Measurements from ENCODE around the gene OGG1. TPM values are rescaled to one million over a fixed set of nuclear protein-coding genes. Genes with fewer than 3 reads are reported as not detected.
A peak's percentile ranks its signal among the peaks of the same experiment; 100 is the strongest.

The OGG1 gene
- total and polyA plus RNA-seq, 9 of the 15 experiments (the other 6 are each of a cell fraction or from before 2014, with no cell fraction given), result 6.6 to 33.0 (median 24.4) TPM

GRCh38 chr3:9785602-9786001 lies 35.9 kb downstream of the OGG1 start (continued):
- TF ChIP-seq JUND (IDR thresholded peaks at IDR 0.05; ENCODE audit: borderline replicate concordance, low read depth, low read length) (no peak), JUND (tag; IDR thresholded peaks at IDR 0.05; ENCODE audit: borderline replicate concordance, low read depth, low read length) (peak; percentile 35; the same call in 1 of the 3 replicates), RBBP5 (IDR thresholded peaks at IDR 0.05; ENCODE audit: borderline replicate concordance, insufficient read depth, low read length, poor library complexity, severe bottlenecking) (no peak), CTCFL (IDR thresholded peaks at IDR 0.05; ENCODE audit: borderline replicate concordance, insufficient read depth, low read depth, low read length, poor library complexity, severe bottlenecking) (no peak), ZBTB9 (CRISPR knock-in tag; IDR thresholded peaks at IDR 0.05) (no peak), SNIP1 (IDR thresholded peaks at IDR 0.05; ENCODE audit: low read depth) (no peak), ZNF133 (CRISPR knock-in tag; IDR thresholded peaks at IDR 0.05) (no peak), CEBPG (CRISPR knock-in tag; IDR thresholded peaks at IDR 0.05) (no peak), CEBPG (tag; conservative IDR thresholded peaks at IDR 0.05 in 1 of 2, IDR thresholded peaks at IDR 0.05 in 1 of 2) (no peak), ZKSCAN1 (IDR thresholded peaks at IDR 0.05; ENCODE audit: low read depth, low read length) (no peak), HMG20A (CRISPR knock-in tag; conservative IDR thresholded peaks at IDR 0.05) (no peak), CREB3 (tag; conservative IDR thresholded peaks at IDR 0.05; ENCODE audit: low read depth) (no peak), GTF3C2 (IDR thresholded peaks at IDR 0.05; ENCODE audit: borderline replicate concordance, extremely low read depth, insufficient read length) (no peak), SLC30A9 (CRISPR knock-in tag; IDR thresholded peaks at IDR 0.05) (no peak), FOXJ2 (tag; IDR thresholded peaks at IDR 0.05) (no peak), MYC (IDR thresholded peaks at IDR 0.05; ENCODE audit: low read depth, low read length) (0 out of 2 replicates have a peak, but pooled peaks have one; percentile 30), MYC (CRISPR knock-in tag; IDR thresholded peaks at IDR 0.05; ENCODE audit: borderline replicate concordance, low read depth) (no peak), TAF1 (IDR thresholded peaks at IDR 0.05; ENCODE audit: control insufficient read depth, extremely low read depth, insufficient read depth, low read length, severe bottlenecking) (no peak), GABPB1 (CRISPR knock-in tag; IDR thresholded peaks at IDR 0.05) (no peak), TCF3 (CRISPR knock-in tag; IDR thresholded peaks at IDR 0.05) (no peak), ZNF507 (tag; conservative IDR thresholded peaks at IDR 0.05) (no peak)
